Transverse colon (tissue), 4 donors: ENCODE results near the gene WNK2. TPM values are rescaled to one million over a fixed set of nuclear protein-coding genes. Genes with fewer than 3 reads are reported as not detected.

Experiments used
- DNase-seq: peaks from one replicate; pipeline ENCODE4 v3.0.0-alpha.2; 2019
- H3K27ac ChIP-seq, 4 donors: fragments of 200-600 bp; sonication (generic); 2 replicates each; pipeline ENCODE4 v1.5.1; 2016 to 2018; ENCODE audit warnings: inconsistent platforms in 4 of 4
- H3K27me3 ChIP-seq: fragments of 200-600 bp; sonication (generic); 2 replicates; pipeline ENCODE4 v1.5.1; 2017; ENCODE audit warnings: inconsistent platforms
- H3K36me3 ChIP-seq, 4 donors: fragments of 200-600 bp; sonication (generic); 2 replicates each; pipeline ENCODE4 v1.5.1; 2017 to 2019; ENCODE audit warnings: inconsistent platforms in 4 of 4
- H3K4me1 ChIP-seq, 4 donors: fragments of 200-600 bp; sonication (generic); 2 replicates each; pipeline ENCODE4 v1.5.1; 2017 to 2020; ENCODE audit warnings: inconsistent platforms in 4 of 4
- H3K4me3 ChIP-seq, 4 donors: fragments of 200-600 bp; sonication (generic); 1 replicate in 1 of 4; 2 replicates in 3 of 4; pipeline versions ENCODE4 v1.5.1 to v1.6.1; 2017 to 2019; ENCODE audit warnings: inconsistent platforms in 4 of 4
- H3K9me3 ChIP-seq, 2 donors: fragments of 200-600 bp; sonication (generic); 2 replicates each; pipeline ENCODE4 v1.5.1; 2017 to 2019; ENCODE audit warnings: inconsistent platforms in 2 of 2
- EP300 ChIP-seq: sonication (generic); formaldehyde crosslinking; IDR thresholded peaks from one replicate; pipeline ENCODE4 v1.6.1; 2017; ENCODE audit warnings: antibody characterized with exemption, low read depth
- POLR2A ChIP-seq: fragments of 450-650 bp; IDR thresholded peaks from one replicate; pipeline ENCODE4 v1.6.1; 2016; ENCODE audit warnings: antibody characterized with exemption, mild to moderate bottlenecking, moderate library complexity
- POLR2AphosphoS5 ChIP-seq, 3 donors: sonication (generic); formaldehyde crosslinking; IDR thresholded peaks; one replicate each; pipeline ENCODE4 v1.6.1; 2016; ENCODE audit warnings: antibody characterized with exemption in 3 of 3
- WGBS, 2 donors: methylation state at CpG; one replicate each; pipeline ENCODE4 v1.1.5; 2018; ENCODE audit warnings: low coverage in 1 of 2; 5-methylcytosine and 5-hydroxymethylcytosine counted together
- in situ Hi-C, 4 donors: fragments of 200-750 bp; cut with MboI; loops; one replicate each; pipeline versions ENCODE4 v1.15.0 to v1.15.1; 2017; ENCODE audit warnings: low sequenced_read_pairs in 3 of 4, low pct_ligation_motif_present in 1 of 4, low pct_unique_long_range_greater_than_20kb in 1 of 4
- intact Hi-C: fragments of 100-400 bp; cut with DNase I; formaldehyde crosslinking; loops from one replicate; pipeline ENCODE4 v1.15.1; 2023; ENCODE audit warnings: low total_unique reads
- total RNA-seq, 4 donors: library from RNA; depleted of rRNA; stranded (reverse); fragments of >200 nt; gene quantifications; one replicate each; pipeline ENCODE4 v1.1.0, GENCODE V29; 2016
- TF ChIP-seq, protein P1 (sequence below), 5 experiments: fragments of 200-600 bp in 3 of 5; fragments of 450-650 bp in 2 of 5; sonication (generic) in 3 of 5; IDR thresholded peaks; 1 replicate in 2 of 5; 2 replicates in 3 of 5; pipeline ENCODE4 v1.5.1; 2016 to 2017; ENCODE audit warnings: antibody characterized with exemption in 5 of 5, inconsistent platforms in 3 of 5, mild to moderate bottlenecking in 2 of 5, moderate library complexity in 1 of 5

The WNK2 gene
- total RNA-seq, 4 donors from 2014 or later, result 133 to 618 (median 157) TPM

DNA sequence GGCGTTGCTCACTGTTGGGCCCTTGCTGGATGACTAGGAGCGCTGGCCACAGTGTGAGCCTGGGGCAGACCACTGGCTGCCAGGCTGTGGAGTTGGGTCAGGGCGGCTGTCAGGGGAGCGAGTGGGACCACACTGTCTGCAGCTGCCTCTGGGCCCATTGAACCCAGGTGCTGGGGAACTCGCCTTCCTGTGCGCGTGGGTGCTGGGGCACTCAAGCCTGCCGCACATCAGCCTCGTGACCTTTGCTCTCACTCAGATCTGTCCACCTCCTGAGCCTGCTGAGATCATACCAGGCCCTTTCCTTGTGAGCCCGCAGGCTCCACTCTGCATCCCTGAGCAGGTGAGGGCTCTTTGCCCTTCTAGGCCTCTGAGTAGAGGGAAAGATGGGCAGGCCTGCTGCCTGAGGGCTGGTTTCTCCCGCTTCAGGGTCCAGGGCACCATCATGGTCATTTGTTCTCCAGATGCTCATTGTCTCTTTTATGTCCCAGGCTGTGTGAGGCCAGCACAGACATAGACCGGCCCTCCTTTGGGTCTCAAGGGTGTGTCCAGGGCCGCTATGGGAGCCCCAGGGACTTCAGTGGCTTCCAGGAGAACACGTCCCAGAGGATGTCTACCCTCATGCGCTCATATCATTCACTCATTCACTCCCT, 26.5 kb downstream of the WNK2 start:
- peaks cover 38 to 54% (median 48%) of the 10 kb centered on the region in 4 donors for H3K4me1 ChIP-seq
- WGBS, 2 donors, result 79 to 81% methylated on average over 4 to 14 of the region's 15 CpGs
- no peaks in the 10 kb centered on the region for H3K27me3 ChIP-seq
- no peak overlapping the region for H3K4me3 ChIP-seq
- TF ChIP-seq POLR2A, result no peak
- no peak for TF ChIP-seq POLR2AphosphoS5 (IDR thresholded peaks at IDR 0.05)
- TF ChIP-seq, protein P1, sequence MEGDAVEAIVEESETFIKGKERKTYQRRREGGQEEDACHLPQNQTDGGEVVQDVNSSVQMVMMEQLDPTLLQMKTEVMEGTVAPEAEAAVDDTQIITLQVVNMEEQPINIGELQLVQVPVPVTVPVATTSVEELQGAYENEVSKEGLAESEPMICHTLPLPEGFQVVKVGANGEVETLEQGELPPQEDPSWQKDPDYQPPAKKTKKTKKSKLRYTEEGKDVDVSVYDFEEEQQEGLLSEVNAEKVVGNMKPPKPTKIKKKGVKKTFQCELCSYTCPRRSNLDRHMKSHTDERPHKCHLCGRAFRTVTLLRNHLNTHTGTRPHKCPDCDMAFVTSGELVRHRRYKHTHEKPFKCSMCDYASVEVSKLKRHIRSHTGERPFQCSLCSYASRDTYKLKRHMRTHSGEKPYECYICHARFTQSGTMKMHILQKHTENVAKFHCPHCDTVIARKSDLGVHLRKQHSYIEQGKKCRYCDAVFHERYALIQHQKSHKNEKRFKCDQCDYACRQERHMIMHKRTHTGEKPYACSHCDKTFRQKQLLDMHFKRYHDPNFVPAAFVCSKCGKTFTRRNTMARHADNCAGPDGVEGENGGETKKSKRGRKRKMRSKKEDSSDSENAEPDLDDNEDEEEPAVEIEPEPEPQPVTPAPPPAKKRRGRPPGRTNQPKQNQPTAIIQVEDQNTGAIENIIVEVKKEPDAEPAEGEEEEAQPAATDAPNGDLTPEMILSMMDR (IDR thresholded peaks at IDR 0.05), result no peak
- no peak for TF ChIP-seq EP300
- intact Hi-C loops, result no loop called here
- in situ Hi-C loops, result no loop called here
- H3K36me3 ChIP-seq, result no peaks in the 10 kb centered on the region
- no peaks in the 10 kb centered on the region for H3K9me3 ChIP-seq
- H3K27ac ChIP-seq, result peak overlapping the region; percentile 81 to 88 (median 86)
- no peak for DNase-seq

DNA sequence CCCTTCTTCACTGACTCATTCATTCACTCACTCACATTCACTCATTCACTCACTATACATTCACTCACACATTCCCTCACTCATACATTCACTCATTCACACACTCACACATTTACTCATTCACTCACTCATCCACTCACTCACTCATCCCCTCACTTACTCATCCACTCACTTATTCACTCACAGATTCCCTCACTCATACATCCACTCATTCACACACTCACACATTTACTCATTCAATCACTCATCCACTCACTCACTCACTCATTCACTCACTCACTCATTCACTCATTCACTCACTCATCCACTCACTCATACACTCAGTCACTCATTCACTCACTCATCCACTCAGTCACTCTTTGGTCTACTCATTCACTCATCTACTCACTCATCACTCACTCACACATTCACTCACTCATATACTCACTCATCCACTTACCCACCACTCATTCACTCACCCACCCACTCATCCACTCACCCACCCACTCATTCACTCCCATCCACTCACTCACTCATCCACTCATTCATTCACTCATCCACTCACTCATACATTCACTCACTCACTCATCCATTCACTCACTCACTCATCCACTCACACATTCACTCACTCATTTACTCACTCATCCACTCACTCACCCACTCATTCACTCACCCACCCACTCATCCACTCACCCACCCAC, 27.2 kb downstream of the WNK2 start:
- TF ChIP-seq EP300, result no peak
- TF ChIP-seq, protein P1 (IDR thresholded peaks at IDR 0.05), result no peak
- TF ChIP-seq POLR2A, result no peak
- TF ChIP-seq POLR2AphosphoS5 (IDR thresholded peaks at IDR 0.05), result no peak
- Histone ChIP-seq H3K27me3 (no peaks in the 10 kb centered on the region), H3K4me1 (peaks cover 32 to 48% (median 42%) of the 10 kb centered on the region in 4 donors), H3K4me3 (no peak overlapping the region), H3K27ac (peak overlapping the region; percentile 81 to 88 (median 86)), H3K9me3 (no peaks in the 10 kb centered on the region), H3K36me3 (no peaks in the 10 kb centered on the region)
- DNase-seq, result no peak
- in situ Hi-C loops (no loop called here), intact Hi-C loops (no loop called here)

DNA sequence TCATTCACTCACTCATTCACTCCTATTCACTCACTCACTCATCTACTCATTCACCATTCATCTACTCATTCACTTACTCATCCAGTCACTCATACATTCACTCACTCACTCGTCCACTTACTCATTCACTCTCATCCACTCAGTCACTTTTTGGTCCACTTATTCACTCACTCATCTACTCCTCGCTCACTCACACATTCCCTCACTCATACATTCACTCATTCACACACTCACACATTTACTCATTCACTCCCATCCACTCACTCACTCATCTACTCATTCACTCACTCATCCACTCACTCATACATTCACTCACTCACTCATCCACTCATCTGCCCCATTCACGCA, 27.7 kb downstream of the WNK2 start:
- no peaks in the 10 kb centered on the region for H3K9me3 ChIP-seq
- no peak overlapping the region for H3K27ac ChIP-seq
- WGBS, 2 donors, result 91 to 93% methylated on average over 3 of the region's 3 CpGs
- in situ Hi-C loops (no loop called here), intact Hi-C loops (no loop called here)
- DNase-seq, result no peak
- H3K27me3 ChIP-seq, result no peaks in the 10 kb centered on the region
- TF ChIP-seq, protein P1 (IDR thresholded peaks at IDR 0.05), result no peak
- TF ChIP-seq EP300 (no peak), POLR2AphosphoS5 (IDR thresholded peaks at IDR 0.05) (no peak), POLR2A (no peak)
- no peak overlapping the region for H3K4me3 ChIP-seq
- H3K36me3 ChIP-seq, result no peaks in the 10 kb centered on the region
- H3K4me1 ChIP-seq, result peaks cover 26 to 43% (median 38%) of the 10 kb centered on the region in 4 donors

DNA sequence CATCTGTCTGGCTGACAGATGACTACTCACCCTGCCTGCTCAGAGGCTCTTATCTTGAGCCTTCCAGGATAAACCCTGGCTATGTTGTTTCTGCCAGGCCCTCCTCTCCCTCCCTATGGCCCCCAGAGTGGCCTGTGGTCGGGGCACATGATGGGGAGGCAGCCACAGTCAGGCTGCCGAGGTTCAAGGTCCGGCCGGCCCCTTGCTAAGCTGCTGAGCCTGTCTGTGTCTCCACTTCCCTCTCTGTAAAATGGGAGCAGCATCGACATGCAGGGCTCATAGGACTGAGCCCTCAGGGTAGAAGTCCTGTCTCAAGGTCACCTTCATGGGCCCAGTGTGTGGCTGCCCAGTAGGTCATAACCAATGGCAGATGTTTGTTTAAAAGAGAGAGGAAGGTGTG, 28.5 kb downstream of the WNK2 start:
- WGBS, 2 donors, result 65% methylated on average over 5 of the region's 5 CpGs; no CpG with 5 or more reads in 1 of the 2 donors

More for the DNA sequence above, 28.5 kb downstream of the WNK2 start:
- no peaks in the 10 kb centered on the region for H3K9me3 ChIP-seq
- intact Hi-C loops (no loop called here), in situ Hi-C loops (no loop called here)
- no peaks in the 10 kb centered on the region for H3K27me3 ChIP-seq
- H3K4me1 ChIP-seq, result peaks cover 25 to 40% (median 35%) of the 10 kb centered on the region in 4 donors
- H3K27ac ChIP-seq, result peak overlapping the region in 2 of 4 donors; percentile 15 to 42
- H3K4me3 ChIP-seq, result no peak overlapping the region
- DNase-seq, result no peak
- H3K36me3 ChIP-seq, result no peaks in the 10 kb centered on the region
- TF ChIP-seq, protein P1 (IDR thresholded peaks at IDR 0.05), result no peak
- TF ChIP-seq POLR2AphosphoS5 (IDR thresholded peaks at IDR 0.05) (no peak), POLR2A (no peak), EP300 (no peak)
